H1 (cell line): Measurements from ENCODE around the gene SURF2. TPM values are rescaled to one million over a fixed set of nuclear protein-coding genes. Genes with fewer than 3 reads are reported as not detected.

Experiments used
- ATF3 ChIP-seq: IDR thresholded peaks from 2 replicates; pipeline ENCODE4 v1.6.1; 2011; ENCODE audit warnings: low read depth, mild to moderate bottlenecking, low read length; ENCODE audit not compliant: insufficient read depth
- BACH1 ChIP-seq: IDR thresholded peaks from 2 replicates; pipeline ENCODE4 v1.6.1; 2012; ENCODE audit warnings: low read length, improper control_type of control experiment
- BRCA1 ChIP-seq: IDR thresholded peaks from 2 replicates; pipeline ENCODE4 v1.6.1; 2012; ENCODE audit warnings: low read depth, low read length, improper control_type of control experiment
- CTBP2 ChIP-seq: IDR thresholded peaks from 2 replicates; pipeline ENCODE4 v1.7.0; 2011; ENCODE audit warnings: borderline replicate concordance, mild to moderate bottlenecking, moderate library complexity, mixed read lengths, low read length; ENCODE audit not compliant: insufficient read depth, insufficient read length
- CTCF ChIP-seq, 3 experiments: IDR thresholded peaks; 1 replicate in 2 of 3; 2 replicates in 1 of 3; pipeline versions ENCODE4 v1.5.1 to v1.6.1; 2011; ENCODE audit warnings: low read length in 3 of 3, mild to moderate bottlenecking in 3 of 3, inconsistent platforms in 2 of 3, low read depth in 1 of 3, moderate library complexity in 1 of 3; ENCODE audit not compliant: insufficient read depth in 1 of 3; ENCODE audit errors: control extremely low read depth in 1 of 3
- FOSL1 ChIP-seq: IDR thresholded peaks from 2 replicates; pipeline ENCODE4 v1.6.1; 2011; ENCODE audit warnings: mild to moderate bottlenecking, low read depth, low read length, moderate library complexity; ENCODE audit not compliant: insufficient read depth
- GTF2F1 ChIP-seq: IDR thresholded peaks from 2 replicates; pipeline ENCODE4 v1.6.1; 2012; ENCODE audit warnings: low read depth, low read length, improper control_type of control experiment, borderline replicate concordance
- HDAC2 ChIP-seq, 2 experiments: fragments of 300-600 bp in 1 of 2; sonication (generic) in 1 of 2; IDR thresholded peaks; 2 replicates each; pipeline ENCODE4 v1.6.1; 2011 to 2012; ENCODE audit warnings: low read depth in 2 of 2, low read length in 2 of 2, mild to moderate bottlenecking in 2 of 2, moderate library complexity in 2 of 2, borderline replicate concordance in 1 of 2, inconsistent platforms in 1 of 2
- MAX ChIP-seq: IDR thresholded peaks from 2 replicates; pipeline ENCODE4 v1.6.1; 2012; ENCODE audit warnings: inconsistent platforms
- NANOG ChIP-seq: IDR thresholded peaks from 2 replicates; pipeline ENCODE4 v1.6.1; 2011; ENCODE audit warnings: low read length, low read depth, mild to moderate bottlenecking, inconsistent platforms; ENCODE audit not compliant: insufficient read depth, poor library complexity, severe bottlenecking
- PHF8 ChIP-seq: fragments of 200-600 bp; sonication (generic); conservative IDR thresholded peaks from 2 replicates; pipeline ENCODE4 v1.7.1; 2012; ENCODE audit warnings: low read depth, mild to moderate bottlenecking, inconsistent platforms, low read length, moderate library complexity
- RAD21 ChIP-seq, 2 experiments: IDR thresholded peaks in 1 of 2; conservative IDR thresholded peaks in 1 of 2; 2 replicates each; pipeline ENCODE4 v1.6.1; 2011; ENCODE audit warnings: low read depth in 2 of 2, low read length in 2 of 2, improper control_type of control experiment in 1 of 2, inconsistent platforms in 1 of 2, mild to moderate bottlenecking in 1 of 2, moderate library complexity in 1 of 2
- SIX5 ChIP-seq: IDR thresholded peaks from 2 replicates; pipeline ENCODE4 v1.6.1; 2011; ENCODE audit warnings: mild to moderate bottlenecking, low read depth, low read length
- SP1 ChIP-seq: IDR thresholded peaks from 2 replicates; pipeline ENCODE4 v1.6.1; 2011; ENCODE audit warnings: low read depth, low read length
- TCF12 ChIP-seq: IDR thresholded peaks from 2 replicates; pipeline ENCODE4 v1.6.1; 2011; ENCODE audit warnings: low read depth, mild to moderate bottlenecking, low read length
- USF2 ChIP-seq: IDR thresholded peaks from 2 replicates; pipeline ENCODE4 v1.6.1; 2011; ENCODE audit warnings: low read length, improper control_type of control experiment
- ZNF274 ChIP-seq: IDR thresholded peaks from 2 replicates; pipeline ENCODE4 v1.7.0; 2012; ENCODE audit warnings: low read length, borderline replicate concordance; ENCODE audit errors: extremely low read depth
- polyA plus RNA-seq, 7 experiments: library from polyadenylated mRNA; depleted of rRNA in 3 of 7; stranded (reverse) in 5 of 7; unstranded in 2 of 7; fragments of >200 nt in 5 of 7; fragments of 200-250 nt in 2 of 7; gene quantifications; 1 replicate in 5 of 7; 2 replicates in 1 of 7; 4 replicates in 1 of 7; pipeline versions ENCODE4 v1.2.1 to v1.2.3, GENCODE V29; 2011 to 2013; ENCODE audit warnings: missing spikeins in 2 of 7, mixed read lengths in 2 of 7
- total RNA-seq: library from RNA; stranded (reverse); fragmentation: NEBNext Ultra II Directional; extraction: Animal tissue kit (Norgen Biotek cat#: 25700); gene quantifications from 2 replicates; pipeline ENCODE4 v1.2.1, GENCODE V29; 2021

SURF2 gene
- total and polyA plus RNA-seq, 2 of the 8 experiments (the other 6 are each of a cell fraction or from before 2014, with no cell fraction given), result 36.6 to 37.7 TPM

- TF ChIP-seq HDAC2 (IDR thresholded peaks at IDR 0.05; ENCODE audit: borderline replicate concordance in 1 of 2, low read depth in 2 of 2, low read length in 2 of 2), result no peak
- no peak for TF ChIP-seq TCF12
- TF ChIP-seq CTBP2, result no peak
- no peak for TF ChIP-seq BRCA1
- TF ChIP-seq USF2, result no peak
- TF ChIP-seq NANOG, result no peak
- peak in 2 of 3 experiments; percentile 90; a peak in 3 of 4 replicates for TF ChIP-seq CTCF (IDR thresholded peaks at IDR 0.05; ENCODE audit: control extremely low read depth in 1 of 3, insufficient read depth in 1 of 3, low read depth in 1 of 3, low read length in 3 of 3)
- no peak for TF ChIP-seq ATF3
- no peak for TF ChIP-seq SP1
- no peak for TF ChIP-seq PHF8
- no peak for TF ChIP-seq ZNF274
- TF ChIP-seq SIX5, result no peak
- no peak for TF ChIP-seq BACH1
- 0 out of 2 replicates have a peak, but pooled peaks have one; percentile 50 for TF ChIP-seq FOSL1
- peak; percentile 67 to 75 for TF ChIP-seq RAD21 (IDR thresholded peaks at IDR 0.05 in 1 of 2, conservative IDR thresholded peaks at IDR 0.05 in 1 of 2; ENCODE audit: low read depth in 2 of 2, low read length in 2 of 2)
- no peak for TF ChIP-seq GTF2F1
- TF ChIP-seq MAX, result peak; percentile 49; the same call in 1 of the 2 replicates
Measured at GRCh38 chr9:133403766-133404453, 47.6 kb downstream of the SURF2 start (continued).
